Stimulated activated CD8-positive, alpha-beta memory T cell treated with anti-CD3 and anti-CD28 coated beads, Interleukin-4, amount 100 ng/mL, for 4 hours (primary cell): ENCODE measurements around the gene C19orf33.
"Not testable (repeated sequence)": the region's sequence is repeated elsewhere in the genome, so short reads cannot be mapped to it uniquely, and the experiment has no call there.

Source experiments
- DNase-seq, 2 donors: peaks; one replicate each; pipeline ENCODE4 v3.0.0-alpha.2; 2020; ENCODE audit warnings: low read depth in 2 of 2, low spot score in 1 of 2

The C19orf33 gene

GRCh38 chr19:38303517-38304351, at the start of gene C19orf33:
Gene C19orf33 (plus strand): TSS chr19:38304251. CDS start chr19:38304262, 11 bp downstream.
- DNase-seq: no peak

GRCh38 chr19:38255383-38256014, 48.6 kb upstream of the C19orf33 start:
- no peak for DNase-seq

GRCh38 chr19:38261942-38262341, 42.1 kb upstream of the C19orf33 start:
- not testable (repeated sequence) for DNase-seq

GRCh38 chr19:38262585-38263268, 41.3 kb upstream of the C19orf33 start:
- DNase-seq: no peak

- peak; percentile 56 to 71 for DNase-seq
Observed at GRCh38 chr19:38263689-38264485, 40.2 kb upstream of the C19orf33 start.

- DNase-seq: peak; percentile 11 to 21
Observed at GRCh38 chr19:38264486-38265212, 39.4 kb upstream of the C19orf33 start, which contains the start of gene SPINT2. Gene SPINT2 (plus strand): TSS chr19:38264573. CDS start chr19:38264893, 320 bp downstream.

- no peak for DNase-seq
Observed at GRCh38 chr19:38265213-38265861, 38.7 kb upstream of the C19orf33 start.

GRCh38 chr19:38265921-38266429, 38.1 kb upstream of the C19orf33 start:
- no peak for DNase-seq

- DNase-seq: no peak
Observed at GRCh38 chr19:38266981-38267597, 37.0 kb upstream of the C19orf33 start.

GRCh38 chr19:38267761-38268483, 36.1 kb upstream of the C19orf33 start:
- no peak for DNase-seq

GRCh38 chr19:38268539-38268938, 35.5 kb upstream of the C19orf33 start:
- DNase-seq: no peak

- no peak for DNase-seq
Observed at GRCh38 chr19:38270587-38271167, 33.4 kb upstream of the C19orf33 start.

GRCh38 chr19:38273499-38273898, 30.6 kb upstream of the C19orf33 start:
- DNase-seq: no peak

- no peak for DNase-seq
Observed at GRCh38 chr19:38274739-38275138, 29.3 kb upstream of the C19orf33 start.

- DNase-seq: no peak
Observed at GRCh38 chr19:38276942-38277517, 27.0 kb upstream of the C19orf33 start.

- no peak for DNase-seq
Observed at GRCh38 chr19:38277549-38277948, 26.5 kb upstream of the C19orf33 start.

GRCh38 chr19:38277969-38278680, 25.9 kb upstream of the C19orf33 start:
- no peak for DNase-seq
